Adrenal gland (tissue), 5 donors: ENCODE data around the gene VWA5B2.

Experiments used
- POLR2A ChIP-seq, 2 donors: fragments of 450-650 bp; IDR thresholded peaks; one replicate each; pipeline ENCODE4 v1.6.1; 2017; ENCODE audit warnings: antibody characterized with exemption in 2 of 2, mild to moderate bottlenecking in 2 of 2, moderate library complexity in 1 of 2
- TF ChIP-seq, protein P1 (sequence below), 6 experiments: fragments of 450-650 bp in 4 of 6; fragments of 200-600 bp in 2 of 6; sonication (generic) in 1 of 6; IDR thresholded peaks; 1 replicate in 5 of 6; 2 replicates in 1 of 6; pipeline versions ENCODE4 v1.5.1 to v1.8.0; 2016 to 2021; ENCODE audit warnings: antibody characterized with exemption in 6 of 6, mild to moderate bottlenecking in 2 of 6, moderate library complexity in 1 of 6
- donor health status: DM: no; HTN: no; CAD: no.

DNA sequence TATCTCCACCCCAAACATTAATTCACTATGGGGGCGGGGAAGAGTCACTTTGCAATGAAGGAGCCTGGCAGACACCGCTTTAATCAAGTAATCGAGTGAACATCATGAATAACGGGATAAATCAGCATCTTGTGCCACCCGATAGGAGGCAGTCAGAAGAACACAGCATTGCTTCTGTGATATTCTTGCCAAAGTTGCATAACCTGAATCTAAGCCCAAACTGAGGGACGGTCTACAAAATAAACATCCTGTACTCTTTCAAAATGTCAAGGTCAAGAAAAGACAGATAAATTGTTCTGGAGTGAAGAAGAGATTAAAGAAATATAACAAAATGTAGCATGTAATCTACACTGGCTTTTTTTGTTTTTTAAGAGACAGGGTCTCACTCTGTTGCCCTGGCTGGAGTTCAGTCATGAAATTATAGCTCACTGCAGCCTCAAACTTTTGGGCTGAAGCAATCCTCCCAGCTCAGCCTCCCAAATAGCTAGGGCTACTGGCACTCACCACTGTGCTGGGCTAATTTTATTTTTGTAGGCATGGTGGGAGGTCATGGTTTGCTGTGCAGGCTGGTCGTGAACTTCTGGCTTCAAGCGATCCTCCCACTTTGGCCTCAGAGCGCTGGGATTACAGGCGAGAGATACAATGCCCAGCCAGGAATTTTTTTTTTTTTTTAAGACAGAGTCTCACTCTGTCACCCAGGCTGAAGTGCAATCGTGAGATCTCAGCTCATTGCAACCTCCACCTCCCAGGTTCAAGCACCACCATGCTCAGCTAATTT is 20.1 kb upstream of the VWA5B2 start:
- TF ChIP-seq, protein P1, sequence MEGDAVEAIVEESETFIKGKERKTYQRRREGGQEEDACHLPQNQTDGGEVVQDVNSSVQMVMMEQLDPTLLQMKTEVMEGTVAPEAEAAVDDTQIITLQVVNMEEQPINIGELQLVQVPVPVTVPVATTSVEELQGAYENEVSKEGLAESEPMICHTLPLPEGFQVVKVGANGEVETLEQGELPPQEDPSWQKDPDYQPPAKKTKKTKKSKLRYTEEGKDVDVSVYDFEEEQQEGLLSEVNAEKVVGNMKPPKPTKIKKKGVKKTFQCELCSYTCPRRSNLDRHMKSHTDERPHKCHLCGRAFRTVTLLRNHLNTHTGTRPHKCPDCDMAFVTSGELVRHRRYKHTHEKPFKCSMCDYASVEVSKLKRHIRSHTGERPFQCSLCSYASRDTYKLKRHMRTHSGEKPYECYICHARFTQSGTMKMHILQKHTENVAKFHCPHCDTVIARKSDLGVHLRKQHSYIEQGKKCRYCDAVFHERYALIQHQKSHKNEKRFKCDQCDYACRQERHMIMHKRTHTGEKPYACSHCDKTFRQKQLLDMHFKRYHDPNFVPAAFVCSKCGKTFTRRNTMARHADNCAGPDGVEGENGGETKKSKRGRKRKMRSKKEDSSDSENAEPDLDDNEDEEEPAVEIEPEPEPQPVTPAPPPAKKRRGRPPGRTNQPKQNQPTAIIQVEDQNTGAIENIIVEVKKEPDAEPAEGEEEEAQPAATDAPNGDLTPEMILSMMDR (IDR thresholded peaks at IDR 0.05) = peak in 1 of 6 experiments; percentile 8
- TF ChIP-seq POLR2A (IDR thresholded peaks at IDR 0.05) = no peak
